Measurements from ENCODE around the gene IFI27L1.

The IFI27L1 gene

GRCh38 chr14:94103554-94104150 is 22.5 kb downstream of the IFI27L1 start:
- H3K9me2 ChIP-seq (replicated peaks; ENCODE audit: insufficient read depth, low read length), result no peaks in the 10 kb centered on the region
- H3F3A ChIP-seq (ENCODE audit: insufficient read depth, low read length), result no peaks in the 10 kb centered on the region
- TF ChIP-seq, protein P1, sequence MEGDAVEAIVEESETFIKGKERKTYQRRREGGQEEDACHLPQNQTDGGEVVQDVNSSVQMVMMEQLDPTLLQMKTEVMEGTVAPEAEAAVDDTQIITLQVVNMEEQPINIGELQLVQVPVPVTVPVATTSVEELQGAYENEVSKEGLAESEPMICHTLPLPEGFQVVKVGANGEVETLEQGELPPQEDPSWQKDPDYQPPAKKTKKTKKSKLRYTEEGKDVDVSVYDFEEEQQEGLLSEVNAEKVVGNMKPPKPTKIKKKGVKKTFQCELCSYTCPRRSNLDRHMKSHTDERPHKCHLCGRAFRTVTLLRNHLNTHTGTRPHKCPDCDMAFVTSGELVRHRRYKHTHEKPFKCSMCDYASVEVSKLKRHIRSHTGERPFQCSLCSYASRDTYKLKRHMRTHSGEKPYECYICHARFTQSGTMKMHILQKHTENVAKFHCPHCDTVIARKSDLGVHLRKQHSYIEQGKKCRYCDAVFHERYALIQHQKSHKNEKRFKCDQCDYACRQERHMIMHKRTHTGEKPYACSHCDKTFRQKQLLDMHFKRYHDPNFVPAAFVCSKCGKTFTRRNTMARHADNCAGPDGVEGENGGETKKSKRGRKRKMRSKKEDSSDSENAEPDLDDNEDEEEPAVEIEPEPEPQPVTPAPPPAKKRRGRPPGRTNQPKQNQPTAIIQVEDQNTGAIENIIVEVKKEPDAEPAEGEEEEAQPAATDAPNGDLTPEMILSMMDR (IDR thresholded peaks at IDR 0.05; ENCODE audit: low read length), result no peak
- TF ChIP-seq EZH2phosphoT487 (IDR thresholded peaks at IDR 0.05; ENCODE audit: low read length), result no peak
- no peak for TF ChIP-seq EZH2 (optimal IDR thresholded peaks at IDR 0.05; ENCODE audit: low read depth, low read length)
- no peaks in the 10 kb centered on the region for H3K9me3 ChIP-seq (replicated peaks; ENCODE audit: insufficient read depth, low read length)
- no peak overlapping the region for H3K27ac ChIP-seq (ENCODE audit: low read length)
- H3K79me2 ChIP-seq (ENCODE audit: low read length), result no peaks in the 10 kb centered on the region
- H3K4me2 ChIP-seq (ENCODE audit: low read depth, low read length), result no peak overlapping the region
- no peaks in the 10 kb centered on the region for H3K27me3 ChIP-seq (replicated peaks; ENCODE audit: insufficient read depth, low read length)
- no peaks in the 10 kb centered on the region for H3K4me1 ChIP-seq (ENCODE audit: low read length)
- no peak overlapping the region for H2AFZ ChIP-seq (ENCODE audit: low read length)
- no peaks in the 10 kb centered on the region for H4K20me1 ChIP-seq (ENCODE audit: insufficient read depth, low read length)
- no peak for DNase-seq
- no peak overlapping the region for H3K4me3 ChIP-seq (ENCODE audit: low read length)
- H3K9ac ChIP-seq (ENCODE audit: low read length), result no peak overlapping the region
- no peaks in the 10 kb centered on the region for H3K36me3 ChIP-seq (replicated peaks; ENCODE audit: insufficient read depth, low read length)

DNA sequence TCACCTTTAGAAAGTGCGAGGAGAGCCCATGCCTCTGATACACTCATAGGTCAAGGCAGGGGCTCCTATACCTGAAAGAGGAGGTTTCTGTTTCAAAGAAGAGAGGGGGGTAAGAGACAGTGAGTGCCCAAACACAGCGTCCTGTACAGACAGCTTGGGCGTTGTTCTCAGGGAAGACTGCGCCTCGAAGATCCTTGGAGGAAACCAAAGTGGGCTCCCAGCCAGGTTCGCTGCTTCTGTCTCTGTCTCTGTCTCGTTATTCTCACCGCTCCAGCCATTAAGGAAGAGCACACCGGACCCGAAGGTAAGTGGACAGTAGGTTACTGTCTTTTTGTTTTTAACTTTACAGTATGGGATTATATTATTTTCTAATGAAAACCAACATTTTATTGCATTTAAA is 23.6 kb downstream of the IFI27L1 start:
- no peak for DNase-seq
- H3K4me1 ChIP-seq (ENCODE audit: low read length), result no peaks in the 10 kb centered on the region
- H3K9ac ChIP-seq (ENCODE audit: low read length), result no peak overlapping the region
- TF ChIP-seq EZH2 (optimal IDR thresholded peaks at IDR 0.05; ENCODE audit: low read depth, low read length) (no peak), EZH2phosphoT487 (IDR thresholded peaks at IDR 0.05; ENCODE audit: low read length) (no peak)
- TF ChIP-seq, protein P1 (IDR thresholded peaks at IDR 0.05; ENCODE audit: low read length), result no peak
- no peaks in the 10 kb centered on the region for H4K20me1 ChIP-seq (ENCODE audit: insufficient read depth, low read length)
- no peaks in the 10 kb centered on the region for H3F3A ChIP-seq (ENCODE audit: insufficient read depth, low read length)
- H3K9me2 ChIP-seq (replicated peaks; ENCODE audit: insufficient read depth, low read length), result no peaks in the 10 kb centered on the region
- H2AFZ ChIP-seq (ENCODE audit: low read length), result no peak overlapping the region
- H3K9me3 ChIP-seq (replicated peaks; ENCODE audit: insufficient read depth, low read length), result no peaks in the 10 kb centered on the region
- H3K27ac ChIP-seq (ENCODE audit: low read length), result no peak overlapping the region
- H3K4me3 ChIP-seq (ENCODE audit: low read length), result no peak overlapping the region
- H3K36me3 ChIP-seq (replicated peaks; ENCODE audit: insufficient read depth, low read length), result no peaks in the 10 kb centered on the region
- H3K4me2 ChIP-seq (ENCODE audit: low read depth, low read length), result no peak overlapping the region
- H3K79me2 ChIP-seq (ENCODE audit: low read length), result no peaks in the 10 kb centered on the region
- no peaks in the 10 kb centered on the region for H3K27me3 ChIP-seq (replicated peaks; ENCODE audit: insufficient read depth, low read length)

- DNase-seq, result no peak
- no peaks in the 10 kb centered on the region for H3K9me3 ChIP-seq (replicated peaks; ENCODE audit: insufficient read depth, low read length)
- no peaks in the 10 kb centered on the region for H3K36me3 ChIP-seq (replicated peaks; ENCODE audit: insufficient read depth, low read length)
- no peak overlapping the region for H3K4me2 ChIP-seq (ENCODE audit: low read depth, low read length)
- H3K27ac ChIP-seq (ENCODE audit: low read length), result no peak overlapping the region
- no peak overlapping the region for H3K4me3 ChIP-seq (ENCODE audit: low read length)
- no peaks in the 10 kb centered on the region for H3K4me1 ChIP-seq (ENCODE audit: low read length)
- H4K20me1 ChIP-seq (ENCODE audit: insufficient read depth, low read length), result no peaks in the 10 kb centered on the region
- H3K9ac ChIP-seq (ENCODE audit: low read length), result no peak overlapping the region
- H3F3A ChIP-seq (ENCODE audit: insufficient read depth, low read length), result no peaks in the 10 kb centered on the region
- no peaks in the 10 kb centered on the region for H3K9me2 ChIP-seq (replicated peaks; ENCODE audit: insufficient read depth, low read length)
- H2AFZ ChIP-seq (ENCODE audit: low read length), result no peak overlapping the region
- no peaks in the 10 kb centered on the region for H3K79me2 ChIP-seq (ENCODE audit: low read length)
- no peak for TF ChIP-seq EZH2 (optimal IDR thresholded peaks at IDR 0.05; ENCODE audit: low read depth, low read length)
- TF ChIP-seq EZH2phosphoT487 (IDR thresholded peaks at IDR 0.05; ENCODE audit: low read length), result no peak
- H3K27me3 ChIP-seq (replicated peaks; ENCODE audit: insufficient read depth, low read length), result no peaks in the 10 kb centered on the region
Observed at GRCh38 chr14:94109915-94110250, 28.8 kb downstream of the IFI27L1 start.

GRCh38 chr14:94110552-94111181 is 29.6 kb downstream of the IFI27L1 start, which contains the start of gene IFI27:
Gene IFI27, plus strand, starts transcription at chr14:94110736.
- Histone ChIP-seq H3F3A (ENCODE audit: insufficient read depth, low read length) (no peaks in the 10 kb centered on the region), H3K9me2 (replicated peaks; ENCODE audit: insufficient read depth, low read length) (no peaks in the 10 kb centered on the region), H3K4me1 (ENCODE audit: low read length) (no peaks in the 10 kb centered on the region), H3K4me2 (ENCODE audit: low read depth, low read length) (no peak within 1 kb of the TSS), H3K9ac (ENCODE audit: low read length) (no peak within 1 kb of the TSS), H3K36me3 (replicated peaks; ENCODE audit: insufficient read depth, low read length) (no peaks in the 10 kb centered on the region), H3K27ac (ENCODE audit: low read length) (no peak within 1 kb of the TSS), H4K20me1 (ENCODE audit: insufficient read depth, low read length) (no peaks in the 10 kb centered on the region), H3K4me3 (ENCODE audit: low read length) (no peak within 1 kb of the TSS), H3K27me3 (replicated peaks; ENCODE audit: insufficient read depth, low read length) (no peaks in the 10 kb centered on the region), H3K79me2 (ENCODE audit: low read length) (no peaks in the 10 kb centered on the region), H2AFZ (ENCODE audit: low read length) (no peak within 1 kb of the TSS), H3K9me3 (replicated peaks; ENCODE audit: insufficient read depth, low read length) (no peaks in the 10 kb centered on the region)
- TF ChIP-seq EZH2phosphoT487 (IDR thresholded peaks at IDR 0.05; ENCODE audit: low read length), result no peak
- no peak for TF ChIP-seq EZH2 (optimal IDR thresholded peaks at IDR 0.05; ENCODE audit: low read depth, low read length)
- TF ChIP-seq, protein P1 (IDR thresholded peaks at IDR 0.05; ENCODE audit: low read length), result no peak
- DNase-seq, result no peak

Measured in MM.1S (cell line).